ENCODE measurements around the gene LRRC28.
"Not testable (repeated sequence)": the region's sequence is repeated elsewhere in the genome, so short reads cannot be mapped to it uniquely, and the experiment has no call there.

Gene LRRC28

GRCh38 chr15:99345832-99346462 is 94.7 kb downstream of the LRRC28 start:
- DNase-seq = no peak

GRCh38 chr15:99347574-99347973 is 96.3 kb downstream of the LRRC28 start:
- no peak for DNase-seq

- DNase-seq = no peak
These were observed 97.1 kb downstream of the LRRC28 start for GRCh38 chr15:99348412-99348811.

- no peak for DNase-seq
These were observed 99.1 kb downstream of the LRRC28 start for GRCh38 chr15:99350408-99350807.

DNA sequence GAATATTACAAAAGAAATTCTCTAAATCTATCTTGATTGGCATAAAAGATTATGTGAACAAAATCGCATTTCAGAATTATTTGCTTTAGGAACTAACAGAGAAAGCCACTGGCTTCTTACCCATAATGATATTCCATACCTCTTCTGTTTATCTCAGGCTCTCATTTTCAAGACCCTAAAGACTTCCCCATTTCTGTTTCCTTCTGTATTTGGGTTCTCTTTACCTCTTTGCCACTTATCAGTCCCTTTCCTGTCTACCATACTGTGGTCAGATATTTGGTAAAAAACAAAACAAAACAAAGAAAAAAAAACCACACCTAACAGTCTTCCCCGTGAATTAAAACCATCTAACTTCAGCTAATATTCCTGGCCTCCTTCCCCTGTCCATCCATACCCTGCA is 108.5 kb downstream of the LRRC28 start:
- DNase-seq = no peak

GRCh38 chr15:99361545-99362185 is 110.4 kb downstream of the LRRC28 start:
- DNase-seq = no peak

GRCh38 chr15:99365242-99365641 is 114.0 kb downstream of the LRRC28 start:
- no peak for DNase-seq

DNA sequence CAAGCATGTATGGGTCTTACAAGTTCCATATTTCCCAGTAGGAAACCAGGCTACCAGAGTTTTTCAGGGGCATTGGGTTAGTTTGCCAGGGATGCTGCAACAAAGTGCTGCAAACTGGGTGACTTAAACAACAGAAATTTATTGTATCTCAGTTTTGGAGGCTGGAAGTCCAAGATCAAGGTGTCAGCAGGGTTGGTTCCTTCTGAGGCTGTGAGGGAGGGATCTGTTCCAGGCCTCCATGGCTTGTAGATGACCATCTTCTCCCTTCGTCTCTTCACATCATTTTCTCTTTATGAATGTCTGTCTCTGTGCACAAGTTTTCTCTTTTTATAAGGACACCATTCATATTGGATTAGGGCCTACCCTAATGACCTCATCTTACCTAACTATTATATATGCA is 114.7 kb downstream of the LRRC28 start:
- DNase-seq = no peak

DNA sequence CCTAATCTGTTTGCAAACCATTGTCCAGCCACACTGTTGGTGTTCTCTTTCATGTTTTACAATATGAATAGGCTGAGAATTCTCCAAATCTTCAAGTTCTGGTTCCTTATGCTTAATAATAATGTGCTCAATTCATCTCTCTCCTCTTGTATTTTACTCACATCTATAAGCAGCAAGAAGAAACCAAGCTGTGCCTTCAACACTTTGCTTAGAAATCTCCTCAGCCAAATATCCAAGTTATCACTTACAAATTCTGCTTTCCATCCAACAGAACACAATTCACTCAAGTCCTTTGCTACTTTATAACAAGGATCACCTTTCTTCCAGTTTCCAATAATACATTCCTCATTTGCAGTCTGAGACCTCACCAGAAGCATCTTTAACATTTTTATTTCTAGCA is 117.5 kb downstream of the LRRC28 start:
- DNase-seq = no peak

- DNase-seq = no peak
These were observed 117.9 kb downstream of the LRRC28 start for GRCh38 chr15:99369196-99369595.

- DNase-seq = no peak
These were observed 120.2 kb downstream of the LRRC28 start for GRCh38 chr15:99371180-99372103.

GRCh38 chr15:99385005-99385669 is 133.9 kb downstream of the LRRC28 start:
- DNase-seq = no peak

DNA sequence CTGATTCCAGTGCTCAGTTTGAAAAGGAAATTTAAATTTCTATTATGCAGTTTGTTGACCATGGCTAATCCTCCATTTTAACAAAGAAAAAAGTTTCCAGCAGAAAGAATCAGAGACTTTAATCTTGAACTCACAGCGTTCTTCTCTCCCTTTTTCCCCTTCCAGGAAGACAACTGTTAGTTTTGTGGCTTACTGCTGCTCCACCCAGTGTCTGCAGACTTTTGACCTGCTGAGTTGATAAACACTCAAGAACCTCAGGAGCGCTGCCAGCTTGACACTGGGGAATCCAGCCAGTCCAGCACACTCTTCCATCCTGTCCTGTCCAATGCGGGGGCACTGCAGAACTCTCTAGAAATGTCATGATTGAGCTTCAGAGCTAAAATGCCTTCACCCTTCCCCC is 134.6 kb downstream of the LRRC28 start:
- no peak for DNase-seq

- no peak for DNase-seq
These were observed 135.1 kb downstream of the LRRC28 start for GRCh38 chr15:99386391-99386790.

GRCh38 chr15:99387421-99388168 is 136.3 kb downstream of the LRRC28 start:
- no peak for DNase-seq

DNA sequence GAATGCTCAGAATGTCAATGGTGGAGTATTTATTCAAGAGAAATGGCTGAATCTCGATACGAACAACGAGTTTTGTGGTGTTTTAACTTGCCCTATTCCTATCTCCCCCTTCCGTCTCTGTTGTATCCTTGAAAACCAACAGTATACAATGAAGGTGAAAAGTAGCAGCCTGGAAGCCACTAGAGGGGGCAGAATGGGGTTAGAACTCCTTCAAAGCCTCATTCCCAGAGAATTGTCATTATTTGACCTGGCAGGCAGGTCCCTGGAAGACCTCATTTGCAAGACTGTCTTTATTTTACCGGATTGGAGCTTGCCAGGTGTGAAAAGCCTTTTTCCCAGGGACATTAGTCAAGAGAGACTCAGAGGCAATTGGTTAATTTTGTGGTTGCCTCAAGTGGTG is 139.4 kb downstream of the LRRC28 start:
- no peak for DNase-seq

DNA sequence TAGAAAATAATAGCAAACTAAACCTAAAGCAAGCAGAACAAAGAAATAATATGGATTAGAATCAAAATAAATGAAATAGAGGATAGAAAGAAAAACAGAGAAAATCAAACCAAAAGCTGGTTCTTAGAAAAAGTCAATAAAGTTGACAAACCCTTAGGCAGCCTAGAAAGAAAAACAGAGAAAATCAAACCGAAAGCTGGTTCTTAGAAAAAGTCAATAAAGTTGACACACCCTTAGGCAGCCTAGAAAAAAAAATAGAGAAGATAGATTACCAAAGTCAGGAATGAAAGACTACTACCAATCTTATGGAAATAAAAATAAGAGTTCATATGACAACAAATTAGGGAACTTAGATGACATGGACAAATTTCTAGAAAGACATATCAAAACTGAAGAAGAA is 142.4 kb downstream of the LRRC28 start:
- DNase-seq = no peak

DNA sequence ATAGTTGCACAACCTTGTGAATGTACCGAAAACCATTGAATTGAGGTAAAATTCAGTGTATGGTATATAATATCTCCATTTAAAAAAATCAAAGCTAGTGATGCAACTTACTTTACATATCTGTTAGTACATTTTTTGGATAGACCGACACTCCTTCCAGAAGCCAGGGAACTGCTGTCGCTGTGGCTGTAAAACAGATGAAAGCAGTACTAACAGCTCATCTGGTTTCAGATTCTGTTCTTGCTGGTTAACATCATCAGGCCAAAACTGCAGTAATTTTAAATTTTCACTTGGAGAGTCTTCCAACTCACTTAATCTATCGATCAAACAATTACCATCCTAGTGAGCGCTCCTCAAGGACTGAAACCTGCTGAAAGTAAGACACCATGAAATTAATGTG is 145.1 kb downstream of the LRRC28 start:
- no peak for DNase-seq

DNA sequence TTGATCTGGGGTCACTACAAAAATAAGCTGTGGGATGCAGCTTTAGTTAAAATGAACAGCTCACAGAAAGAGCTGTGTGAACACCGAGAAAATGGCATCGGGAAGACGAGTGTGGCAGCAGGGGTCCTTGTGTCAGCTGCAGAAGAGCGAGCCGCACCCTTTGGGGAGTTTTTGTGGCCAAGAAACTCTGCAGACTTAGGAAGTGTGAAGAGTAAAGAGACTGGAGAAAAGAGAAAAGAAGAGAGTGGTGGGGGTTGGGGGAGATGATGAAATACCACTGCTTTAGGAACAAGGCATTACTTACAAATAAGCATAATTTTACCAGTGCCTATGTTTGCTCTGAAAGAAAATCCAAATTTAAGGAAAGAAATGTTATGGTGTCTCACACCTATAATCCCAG is 147.8 kb downstream of the LRRC28 start:
- DNase-seq = no peak

GRCh38 chr15:99399618-99400017 is 148.3 kb downstream of the LRRC28 start:
- DNase-seq = no peak

- not testable (repeated sequence) for DNase-seq
These were observed 149.9 kb downstream of the LRRC28 start for GRCh38 chr15:99401216-99401615.

DNA sequence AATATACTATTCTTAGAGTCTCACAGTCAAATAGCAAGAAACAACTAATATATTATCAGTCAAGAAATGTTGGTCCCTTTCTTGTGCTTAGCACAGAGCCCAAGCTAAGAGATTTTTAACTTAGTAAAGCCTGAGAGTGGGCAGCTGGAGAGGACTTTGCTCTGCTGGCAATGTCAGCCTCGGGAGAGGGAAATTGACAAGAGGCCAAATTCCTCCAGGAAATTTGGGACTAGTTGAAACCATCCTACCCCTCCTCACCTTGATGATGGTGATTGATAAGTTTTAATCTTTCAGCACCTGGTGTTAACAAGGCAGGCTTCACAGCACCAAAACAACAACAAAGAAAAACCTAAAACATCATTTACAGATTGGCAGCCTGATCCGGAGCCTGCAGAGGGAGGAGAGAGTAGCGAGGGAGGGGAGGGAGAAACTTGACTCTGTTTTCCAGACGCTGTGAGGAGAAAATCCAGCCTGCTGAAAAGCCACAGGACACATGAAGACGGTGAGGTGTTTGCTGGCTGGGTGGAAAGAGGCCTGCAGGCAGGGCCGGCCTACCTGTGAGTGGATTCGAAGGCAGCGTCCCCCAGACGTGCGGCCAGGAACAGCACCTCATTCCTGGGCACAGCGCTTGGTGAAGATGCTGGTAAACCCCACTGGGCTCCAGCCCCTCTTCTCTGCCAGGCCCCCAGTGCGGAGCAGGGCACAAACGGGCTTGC is 150.9 kb downstream of the LRRC28 start:
- no peak for DNase-seq
